Breast epithelium (tissue), 3 donors: ENCODE results near the gene KCTD18.

Experiments used
- CTCF ChIP-seq, 3 donors: fragments of 450-650 bp; IDR thresholded peaks; one replicate each; pipeline ENCODE4 v1.5.1; 2016 to 2017; ENCODE audit warnings: antibody characterized with exemption in 3 of 3, mild to moderate bottlenecking in 3 of 3, moderate library complexity in 3 of 3
- POLR2A ChIP-seq: fragments of 450-650 bp; IDR thresholded peaks from one replicate; pipeline ENCODE4 v1.6.1; 2016; ENCODE audit warnings: antibody characterized with exemption, mild to moderate bottlenecking, moderate library complexity

- TF ChIP-seq CTCF (IDR thresholded peaks at IDR 0.05) (no peak), POLR2A (no peak)
These were observed 23.3 kb downstream of the KCTD18 start for GRCh38 chr2:200486529-200486928.
